HG03025 (cell line): ENCODE results near the gene MICAL3.
"Not testable (repeated sequence)": the region's sequence is repeated elsewhere in the genome, so short reads cannot be mapped to it uniquely, and the experiment has no call there.

ENCODE experiments used
- ATAC-seq: cut with Tn5 transposase; IDR thresholded peaks from one replicate; pipeline ENCODE4 v1.9.1; 2021; ENCODE audit warnings: mild to moderate bottlenecking, moderate library complexity; ENCODE audit not compliant: unreplicated experiment, low FRiP score

Gene MICAL3

DNA sequence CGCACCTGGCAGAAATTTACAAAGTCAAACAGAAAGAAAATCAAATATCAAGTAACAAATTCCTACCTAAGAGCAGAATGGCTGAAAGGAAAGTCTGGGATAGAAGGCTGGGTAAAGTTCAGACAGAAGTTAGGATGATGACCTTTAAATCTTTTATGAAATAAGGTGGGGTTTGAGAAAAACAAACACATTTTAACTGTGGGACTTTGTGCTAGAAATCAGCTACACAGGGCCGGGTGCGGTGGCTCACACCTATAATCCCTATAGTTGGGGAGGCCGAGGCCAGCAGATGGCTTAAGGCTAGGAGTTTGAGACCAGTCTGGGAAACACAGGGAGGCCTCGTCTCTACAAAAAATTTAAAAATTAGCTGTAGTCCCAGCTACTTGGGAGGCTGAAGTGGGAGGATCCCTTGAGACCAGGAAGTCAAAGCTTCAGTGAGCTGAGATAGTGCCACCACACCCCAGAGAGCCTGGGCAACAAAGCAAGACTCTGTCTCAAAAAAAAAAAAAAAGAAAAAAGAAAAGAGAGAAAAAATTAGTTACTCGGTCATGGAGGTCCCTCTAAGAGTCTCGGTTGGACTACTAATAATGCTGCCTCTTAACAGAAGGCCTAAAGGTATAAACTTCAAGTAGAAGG lies 130.3 kb downstream of the MICAL3 start:
- no peak for ATAC-seq

DNA sequence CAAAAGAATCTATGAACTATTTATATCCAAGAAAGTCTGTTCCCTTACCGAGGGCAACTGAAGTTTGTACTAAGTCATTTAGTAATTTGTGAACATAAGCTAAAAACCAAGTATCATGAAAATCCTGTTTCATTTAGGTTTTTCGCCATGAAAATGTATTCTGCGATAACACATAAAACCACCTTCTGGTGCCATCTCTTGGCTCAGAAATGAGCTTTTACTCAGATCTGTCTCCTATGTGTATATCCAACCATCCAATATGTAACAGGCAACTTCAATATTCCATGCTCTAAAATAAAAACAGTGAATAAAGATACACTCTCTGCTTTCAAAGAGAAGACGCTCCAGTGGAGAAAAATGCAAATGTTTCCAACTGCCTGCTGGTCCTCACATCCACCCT lies 132.0 kb downstream of the MICAL3 start:
- ATAC-seq, result no peak

DNA sequence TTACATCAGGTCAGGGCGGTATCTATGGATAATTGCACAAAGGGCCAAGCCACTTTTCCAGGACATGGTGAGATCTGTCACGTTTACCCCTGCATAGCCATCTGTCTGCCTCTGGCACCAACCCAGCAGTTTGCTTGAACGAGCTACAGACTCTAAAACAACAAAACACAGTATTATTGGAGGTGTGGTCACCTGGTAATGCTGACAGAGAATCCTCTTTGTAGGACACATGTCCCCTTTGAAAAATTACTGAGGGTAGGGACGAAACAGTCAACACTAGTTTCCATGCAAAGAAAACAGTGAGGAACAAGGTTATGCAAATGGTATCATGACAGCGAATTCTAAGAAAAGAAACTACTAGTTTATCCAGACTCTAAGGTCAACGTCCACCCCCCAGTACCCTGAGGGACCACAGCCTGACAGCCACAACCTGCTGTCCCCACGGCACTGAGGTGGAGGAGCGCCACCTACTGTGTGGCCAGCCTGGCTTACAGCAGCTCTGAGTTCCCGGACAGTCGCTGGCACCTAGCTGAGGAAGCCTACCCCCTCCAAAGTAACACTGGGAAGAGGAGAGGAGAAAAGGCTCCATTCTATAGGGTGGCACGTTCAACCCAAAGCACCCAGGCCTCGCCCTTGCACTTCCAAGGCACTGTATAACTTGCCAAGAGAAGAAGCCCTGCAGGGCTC lies 132.7 kb downstream of the MICAL3 start:
- ATAC-seq, result no peak

DNA sequence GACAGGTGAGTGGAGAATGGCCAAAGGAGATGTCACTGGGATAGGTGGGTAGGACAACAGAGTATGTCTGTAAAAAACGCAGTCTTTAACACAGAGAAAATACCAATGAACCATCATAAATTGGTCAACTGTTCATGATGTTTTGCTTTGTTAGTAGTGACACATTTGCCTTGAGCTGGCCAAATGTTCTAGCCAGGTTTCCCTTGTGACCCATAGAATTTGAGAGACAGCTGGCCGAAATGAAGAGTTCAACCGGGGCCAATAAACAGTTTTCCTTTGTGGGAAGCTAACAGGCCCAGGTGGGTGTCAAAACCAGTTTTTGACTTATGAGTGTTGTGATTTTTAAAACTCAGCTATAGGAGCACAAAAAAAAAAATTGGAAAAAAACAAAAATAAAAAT lies 133.5 kb downstream of the MICAL3 start:
- ATAC-seq, result no peak

DNA sequence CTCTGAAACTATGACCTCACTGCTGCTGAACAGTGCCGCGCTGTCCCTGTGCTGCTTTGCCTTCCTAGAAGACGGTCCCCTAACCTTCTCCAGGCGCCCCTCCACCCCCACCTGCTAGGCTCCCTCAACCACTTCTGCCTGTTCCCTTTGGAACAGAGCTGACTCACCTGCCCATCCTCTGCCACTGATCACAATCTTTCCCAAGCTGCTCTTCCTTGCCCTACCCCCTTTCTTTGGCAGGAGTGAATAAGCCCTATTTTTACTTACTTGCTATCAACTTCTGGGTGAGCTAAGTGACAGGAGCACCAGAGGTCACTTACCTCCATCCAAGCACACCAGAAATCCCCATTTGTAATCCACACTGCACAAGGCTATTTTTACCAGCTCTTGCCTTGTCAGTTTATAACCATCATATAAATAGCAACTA lies 134.1 kb downstream of the MICAL3 start:
- no peak for ATAC-seq

DNA sequence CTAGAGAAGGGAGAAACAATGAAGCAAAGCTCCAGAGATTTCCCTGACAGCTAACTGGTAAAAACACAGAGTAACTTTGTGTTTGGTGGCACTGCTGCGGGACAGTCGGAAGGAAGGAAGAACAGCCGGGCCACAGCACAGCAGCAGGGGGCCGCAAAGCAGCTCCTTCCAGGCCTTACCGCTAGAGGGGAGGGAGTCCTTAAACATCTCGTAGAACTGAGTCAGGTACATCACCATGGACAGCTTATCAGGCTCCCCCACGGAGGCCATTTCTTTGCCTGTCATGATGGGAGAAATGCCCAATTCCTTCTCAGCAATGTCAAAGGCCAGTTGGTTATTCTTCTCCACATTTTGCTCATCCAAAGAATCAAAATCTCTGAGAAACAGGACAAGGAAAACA lies 135.5 kb downstream of the MICAL3 start:
- ATAC-seq, result no peak

DNA sequence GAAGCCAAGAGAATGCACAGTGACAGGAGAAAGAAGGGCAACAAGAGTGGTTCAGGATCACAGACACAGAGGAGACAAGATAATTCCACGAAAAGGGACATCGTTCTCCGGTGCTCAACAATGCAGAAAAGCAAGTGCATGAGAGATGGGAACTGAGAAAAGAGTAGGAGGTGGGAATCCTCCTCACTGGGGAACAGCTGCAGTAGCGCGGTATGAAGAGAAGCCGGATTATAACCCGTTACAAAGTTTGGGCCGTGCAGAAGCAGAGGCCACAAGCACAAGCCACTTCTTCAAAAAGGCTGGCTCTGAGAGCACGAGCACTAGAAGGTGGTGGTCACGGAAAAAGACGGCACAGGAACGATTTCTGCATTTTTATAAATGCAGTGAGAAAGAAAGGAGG lies 135.9 kb downstream of the MICAL3 start:
- ATAC-seq, result no peak

DNA sequence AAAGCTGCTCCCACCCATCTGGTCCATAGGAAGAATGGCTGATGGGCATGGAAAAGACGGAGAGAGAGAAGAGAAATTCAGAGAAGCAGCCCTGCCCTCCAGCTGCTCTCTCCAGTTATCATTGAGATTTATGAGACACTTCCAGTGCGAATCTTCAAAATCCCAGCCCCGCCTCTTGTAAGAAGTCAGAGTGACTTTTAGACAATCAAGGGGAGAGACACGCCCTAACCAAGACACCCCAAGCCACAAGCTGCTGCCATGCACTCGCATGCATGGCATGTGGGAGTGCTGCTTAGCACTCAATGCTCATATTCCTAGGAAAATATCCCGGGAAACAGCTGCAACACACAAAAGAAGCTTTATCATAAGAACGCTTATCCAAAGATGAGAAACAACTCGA lies 139.5 kb downstream of the MICAL3 start:
- ATAC-seq, result no peak

DNA sequence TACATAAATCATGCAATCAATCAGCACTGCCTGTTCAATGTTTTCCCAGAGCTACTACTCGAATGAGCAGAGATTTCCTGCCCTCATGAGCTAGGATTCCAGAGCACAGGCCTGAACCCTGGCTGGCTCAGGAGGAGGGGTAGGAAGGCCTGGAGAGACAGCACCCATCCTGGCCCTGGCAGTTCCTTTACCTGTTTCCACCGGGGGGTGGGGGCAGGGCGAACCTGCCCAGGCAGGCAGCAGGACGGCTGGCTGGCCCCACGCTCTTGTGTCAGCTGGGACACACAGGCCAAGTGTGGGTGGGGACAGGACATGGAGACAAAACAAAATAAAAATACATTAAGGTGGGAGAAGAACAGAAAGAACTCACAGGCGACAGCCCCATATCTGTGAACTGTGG lies 140.3 kb downstream of the MICAL3 start:
- no peak for ATAC-seq

DNA sequence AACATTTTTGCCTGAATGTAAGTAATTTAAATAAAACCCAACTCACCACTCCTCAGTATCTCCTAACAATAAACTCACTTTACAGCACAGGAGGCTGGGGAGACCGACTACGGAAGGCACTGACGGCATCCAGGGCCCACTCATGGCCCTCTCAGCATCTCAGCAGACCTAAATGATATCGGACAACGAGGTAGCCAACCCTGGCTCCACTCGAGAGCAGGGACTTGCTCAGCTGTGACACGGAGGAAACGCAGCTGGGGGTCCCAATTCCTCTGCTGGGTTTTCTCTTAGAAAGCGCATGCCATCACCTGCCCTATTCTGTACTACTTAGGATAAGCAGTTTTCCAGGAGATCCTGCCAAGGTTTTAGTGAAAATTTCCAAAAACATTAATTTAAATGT lies 141.0 kb downstream of the MICAL3 start:
- ATAC-seq, result no peak

DNA sequence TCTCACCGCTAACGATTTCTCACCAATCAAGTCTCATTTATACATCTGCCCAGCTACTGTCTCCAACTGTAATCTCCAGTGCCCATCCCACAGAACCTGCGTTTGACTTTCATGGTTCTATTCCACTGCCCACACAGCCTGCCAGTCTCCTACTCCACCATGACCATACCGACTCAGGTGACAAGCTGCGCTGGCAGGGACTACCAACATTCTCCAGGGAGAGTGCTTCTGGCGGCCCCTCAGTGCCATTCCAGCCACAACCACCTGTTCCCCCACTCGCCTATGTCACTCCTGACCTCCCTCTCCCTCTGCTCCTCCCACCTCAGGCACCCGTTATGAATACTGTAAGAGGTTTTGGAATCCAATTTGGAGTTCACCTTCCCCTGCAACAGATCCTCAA lies 141.6 kb downstream of the MICAL3 start:
- no peak for ATAC-seq

DNA sequence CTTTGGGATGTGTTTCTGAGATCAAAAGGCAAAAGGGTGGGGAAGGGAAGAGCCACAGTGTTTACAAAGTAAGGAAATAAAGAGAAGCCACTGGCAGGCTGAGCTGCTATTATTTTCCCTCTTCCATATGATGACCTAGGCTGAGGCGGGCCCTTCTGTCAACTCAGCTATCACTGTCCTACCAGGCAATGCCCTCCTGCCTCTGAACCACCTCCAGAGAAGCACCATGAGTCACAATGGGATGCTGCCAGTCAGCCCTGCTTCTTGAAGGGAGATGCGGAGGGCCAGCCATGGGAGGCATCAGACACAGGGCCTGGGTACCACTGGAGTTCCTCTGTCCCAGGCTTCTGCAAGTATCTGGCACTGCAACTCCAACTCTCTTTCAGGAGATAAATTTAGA lies 142.2 kb downstream of the MICAL3 start:
- ATAC-seq, result no peak

DNA sequence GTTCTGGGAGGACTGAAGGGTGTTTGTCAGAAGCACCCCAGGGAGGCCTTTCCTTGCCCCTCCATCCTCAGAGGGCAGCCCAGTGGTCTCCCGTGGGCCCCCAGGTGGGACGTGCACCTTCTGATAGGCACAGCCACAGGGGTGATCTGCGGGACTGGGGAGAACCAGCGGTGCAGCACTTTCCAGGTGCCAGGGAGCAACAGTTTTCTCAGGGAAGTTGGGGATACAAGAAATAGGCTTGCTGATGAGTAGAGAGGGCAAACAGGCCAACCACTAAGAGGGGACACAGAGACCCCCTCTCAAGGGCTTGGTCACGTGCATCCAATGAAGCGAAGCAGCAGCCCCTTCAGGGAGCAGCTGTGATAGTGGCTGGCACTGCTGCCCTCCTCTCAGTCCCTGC lies 143.0 kb downstream of the MICAL3 start:
- no peak for ATAC-seq

DNA sequence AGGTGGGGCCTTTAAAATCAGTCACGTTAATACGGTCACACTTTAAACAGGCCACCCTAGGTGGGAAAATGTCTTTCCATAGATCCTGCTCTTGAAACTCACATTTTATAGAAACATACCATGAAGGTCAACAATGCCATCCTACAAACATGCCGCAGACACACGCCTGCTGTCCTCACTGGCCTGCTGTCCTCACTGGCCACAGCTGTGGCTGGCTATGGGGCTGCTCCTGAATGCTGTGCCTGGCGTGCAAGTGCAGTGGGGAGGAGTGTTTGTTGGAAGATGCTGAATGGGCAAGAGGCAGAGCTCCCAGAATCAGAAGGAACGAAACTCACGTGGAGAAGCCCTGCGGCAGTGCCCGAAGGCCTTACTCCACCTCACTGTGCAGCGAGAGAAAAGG lies 143.9 kb downstream of the MICAL3 start:
- ATAC-seq, result no peak

DNA sequence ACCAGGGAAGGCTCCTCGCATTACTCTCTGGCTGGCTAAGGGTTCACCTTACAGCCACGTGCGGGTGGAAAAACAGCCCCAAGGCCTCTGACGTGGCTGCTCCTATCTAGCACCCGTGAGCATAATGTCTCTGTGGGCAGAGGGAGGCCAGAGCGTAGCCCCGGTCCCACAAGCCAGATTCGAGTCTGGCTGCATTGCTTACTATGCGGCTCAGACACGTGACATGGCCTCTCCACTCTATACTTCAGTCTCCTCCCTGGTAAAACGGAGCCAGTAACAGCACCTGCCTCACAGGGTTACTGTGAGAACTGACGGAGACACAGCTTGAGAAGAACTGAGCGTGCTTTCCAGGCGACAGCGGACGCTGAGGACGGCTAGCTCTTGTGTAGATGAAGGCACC lies 144.3 kb downstream of the MICAL3 start:
- ATAC-seq, result no peak

DNA sequence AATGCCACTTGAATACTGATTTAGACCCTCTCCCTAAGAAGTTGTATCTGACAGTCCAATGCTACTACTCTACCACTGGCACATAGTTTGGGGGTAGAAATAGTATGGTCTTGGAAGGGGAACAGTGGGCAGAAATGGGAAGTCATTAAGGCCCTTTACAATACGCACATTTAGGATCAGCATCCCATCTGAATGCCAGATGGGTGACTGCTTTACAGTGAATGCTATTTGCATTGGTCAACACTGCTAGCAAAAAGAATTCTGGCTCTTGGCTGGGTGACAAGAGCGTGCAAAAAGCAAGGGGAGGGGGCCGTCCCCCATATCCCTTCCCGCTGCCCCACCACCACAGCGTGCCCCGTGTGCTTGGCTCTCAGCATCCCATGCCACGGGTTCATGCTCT lies 145.4 kb downstream of the MICAL3 start:
- no peak for ATAC-seq

DNA sequence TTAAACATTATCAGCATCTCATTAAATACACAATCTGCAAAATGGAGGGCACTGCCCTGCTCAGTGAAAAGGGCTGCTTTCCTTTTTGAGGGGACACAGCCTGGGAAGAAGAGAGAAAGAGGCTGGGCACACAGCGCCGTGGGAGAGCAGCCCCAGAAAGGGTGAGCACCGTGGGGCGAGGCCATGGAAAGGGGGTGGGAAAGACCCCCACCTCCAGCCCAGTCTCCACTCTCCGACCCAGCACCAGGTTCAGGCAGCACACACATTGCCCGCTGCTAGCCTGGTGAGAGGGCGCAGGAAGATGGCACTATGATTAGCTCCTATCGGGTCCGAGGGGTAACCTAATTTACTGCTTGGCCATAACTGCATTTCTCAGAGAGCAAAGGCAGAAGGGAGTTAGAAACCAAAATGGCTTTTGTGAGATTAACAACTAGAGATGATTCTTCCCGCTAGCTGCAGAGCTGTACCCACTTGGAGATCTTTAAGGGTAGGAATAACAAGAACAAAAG lies 146.1 kb downstream of the MICAL3 start:
- no peak for ATAC-seq

DNA sequence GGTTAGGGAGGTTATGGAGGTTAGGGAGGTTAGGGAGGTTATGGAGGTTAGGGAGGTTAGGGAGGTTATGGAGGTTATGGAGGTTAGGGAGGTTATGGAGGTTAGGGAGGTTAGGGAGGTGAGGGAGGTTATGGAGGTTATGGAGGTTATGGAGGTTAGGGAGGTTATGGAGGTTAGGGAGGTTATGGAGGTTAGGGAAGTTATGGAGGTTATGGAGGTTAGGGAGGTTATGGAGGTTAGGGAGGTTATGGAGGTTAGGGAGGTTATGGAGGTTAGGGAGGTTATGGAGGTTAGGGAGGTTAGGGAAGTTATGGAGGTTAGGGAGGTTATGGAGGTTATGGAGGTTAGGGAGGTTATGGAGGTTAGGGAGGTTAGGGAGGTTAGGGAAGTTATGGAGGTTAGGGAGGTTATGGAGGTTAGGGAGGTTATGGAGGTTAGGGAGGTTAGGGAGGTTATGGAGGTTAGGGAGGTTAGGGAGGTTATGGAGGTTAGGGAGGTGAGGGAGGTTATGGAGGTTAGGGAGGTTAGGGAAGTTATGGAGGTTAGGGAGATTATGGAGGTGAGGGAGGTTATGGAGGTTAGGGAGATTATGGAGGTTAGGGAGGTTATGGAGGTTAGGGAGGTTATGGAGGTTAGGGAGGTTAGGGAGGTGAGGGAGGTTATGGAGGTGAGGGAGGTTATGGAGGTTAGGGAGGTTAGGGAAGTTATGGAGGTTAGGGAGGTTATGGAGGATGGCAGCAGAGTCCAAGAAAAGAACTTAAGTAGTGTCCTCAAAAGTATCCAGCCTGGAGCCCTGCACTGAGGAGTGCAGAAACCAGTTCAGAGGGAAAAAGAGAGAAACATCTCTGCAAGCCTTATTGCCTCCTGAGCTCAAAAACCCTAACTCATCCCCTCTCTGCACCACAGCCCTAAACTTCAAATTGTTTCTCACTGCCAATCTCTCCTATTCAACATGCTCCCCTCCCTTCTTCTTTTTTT lies 147.2 kb downstream of the MICAL3 start:
- ATAC-seq, result not testable (repeated sequence)

DNA sequence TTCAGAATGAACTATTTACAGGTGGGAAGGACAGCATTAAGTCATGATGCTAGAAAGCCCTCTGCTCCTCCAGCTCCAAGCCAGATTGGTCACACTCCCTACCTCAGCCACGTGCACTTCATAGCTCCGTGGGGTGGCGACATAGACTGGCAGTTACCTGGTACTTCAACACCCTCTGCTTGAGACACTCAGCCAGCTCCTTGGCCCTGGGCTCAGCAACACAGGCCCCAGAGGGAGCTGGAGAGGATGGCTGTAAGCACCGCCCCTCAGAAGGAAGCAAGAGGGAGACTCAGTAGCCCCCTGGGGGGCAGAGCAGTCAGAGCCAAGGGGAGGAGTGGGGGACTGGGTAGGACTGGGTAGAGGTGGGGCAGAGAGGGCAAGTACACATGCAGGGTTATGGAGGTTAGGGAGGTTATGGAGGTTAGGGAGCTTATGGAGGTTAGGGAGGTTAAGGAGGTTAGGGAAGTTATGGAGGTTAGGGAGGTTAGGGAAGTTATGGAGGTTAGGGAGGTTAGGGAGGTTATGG lies 148.0 kb downstream of the MICAL3 start:
- no peak for ATAC-seq

DNA sequence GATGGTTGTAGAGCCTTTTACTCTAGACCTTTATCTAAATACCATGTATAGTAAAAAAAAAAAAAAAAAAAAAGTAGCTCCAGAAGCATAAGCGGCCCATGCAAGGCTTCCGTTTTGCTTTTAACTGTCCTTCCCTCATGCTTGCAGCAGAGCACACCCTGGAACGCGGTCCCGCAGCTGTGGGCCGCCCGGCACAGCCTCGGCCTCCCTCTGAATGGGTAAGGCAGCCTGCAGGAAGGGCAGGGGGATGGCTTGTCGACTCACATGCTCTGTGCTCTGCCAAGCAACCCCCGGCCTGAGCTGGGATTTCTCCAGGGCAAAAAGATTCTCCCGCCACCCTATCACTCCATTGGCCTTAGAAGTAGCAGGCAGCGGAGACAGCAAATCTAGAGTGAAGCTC lies 148.7 kb downstream of the MICAL3 start:
- ATAC-seq, result no peak

DNA sequence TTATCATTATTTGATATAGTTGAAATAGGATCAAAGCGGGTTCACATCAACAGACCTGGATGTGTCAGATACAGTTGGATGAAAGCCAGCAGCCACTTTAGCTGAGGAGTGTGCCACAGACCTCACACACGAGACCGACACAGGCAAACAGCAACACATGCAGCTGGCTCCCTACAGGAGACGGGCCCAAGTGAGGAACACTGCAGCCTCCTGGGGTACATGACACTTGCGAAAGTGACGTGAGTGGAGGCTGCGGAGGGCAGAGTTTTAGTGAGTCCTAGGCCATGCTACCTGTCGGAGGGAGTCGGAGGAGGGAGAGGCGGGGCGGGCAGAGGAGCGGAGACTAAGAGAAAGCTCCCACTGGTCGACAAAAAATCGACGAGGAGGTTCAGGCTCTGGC lies 149.2 kb downstream of the MICAL3 start:
- no peak for ATAC-seq
